Measurements from ENCODE around the gene ACOT11.

- no peak for TF ChIP-seq POLR2A (IDR thresholded peaks at IDR 0.05; ENCODE audit: low read length)
- no peak for TF ChIP-seq GATA1 (IDR thresholded peaks at IDR 0.05; ENCODE audit: low read depth, low read length)
Measured at GRCh38 chr1:54570161-54570560, 22.1 kb downstream of the ACOT11 start.
